ENCODE data around the gene EHD2.

DNA sequence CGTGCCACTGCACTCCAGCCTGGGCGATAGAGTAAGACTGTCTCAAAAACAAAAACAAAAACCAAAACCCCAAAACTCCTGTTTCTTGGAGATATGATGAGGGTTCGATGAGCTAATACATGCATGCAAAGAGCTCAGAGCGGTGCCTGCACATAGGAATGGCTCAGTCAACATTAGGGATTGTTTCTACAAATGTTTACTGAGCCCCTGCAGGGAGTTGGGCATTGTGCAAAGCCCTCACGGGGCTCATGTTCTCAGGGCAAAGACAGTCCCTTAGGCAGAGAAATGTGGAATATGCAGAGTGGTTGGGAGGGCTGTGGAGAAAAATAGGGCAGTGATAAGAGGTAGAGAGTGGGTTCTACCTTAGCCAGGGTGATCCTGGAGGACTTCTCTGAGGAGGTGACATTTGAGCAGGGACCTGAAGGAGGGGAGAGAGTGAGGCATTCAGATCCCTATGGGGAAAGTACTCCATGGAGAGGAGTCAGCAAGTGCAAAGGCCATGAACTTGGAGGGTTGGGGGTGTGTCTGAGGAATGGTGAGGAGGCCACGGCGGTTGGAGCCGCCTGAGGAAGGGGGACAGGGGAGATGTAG, 1.5 kb upstream of the EHD2 start:
- TF ChIP-seq SP1 (IDR thresholded peaks at IDR 0.05) = no peak
- TF ChIP-seq FOXM1 (IDR thresholded peaks at IDR 0.05; ENCODE audit: borderline replicate concordance) = no peak

All from HEK293T (cell line).